Central memory CD8-positive, alpha-beta T cell (primary cell): ENCODE measurements around the gene IL34.

ENCODE experiments used
- ATAC-seq: fragments of 150-1000 bp; cut with Tn5 transposase; replicated peaks from 2 replicates; pipeline ENCODE4 v1.10.0; 2022; ENCODE audit warnings: mild to moderate bottlenecking, moderate FRiP score, moderate number of reproducible peaks; ENCODE audit not compliant: poor library complexity, severe bottlenecking; ENCODE audit errors: extremely low read depth
- DNase-seq, 2 donors: peaks; one replicate each; pipeline ENCODE4 v3.0.0; 2021; ENCODE audit warnings: low spot score in 2 of 2
- H3K27ac Mint-ChIP-seq: one replicate; pipeline ENCODE4 v1.8.0; 2022; ENCODE audit warnings: low read depth, mild to moderate bottlenecking, moderate library complexity, mixed read lengths
- H3K27me3 Mint-ChIP-seq: one replicate; pipeline ENCODE4 v1.8.0; 2022; ENCODE audit warnings: mixed read lengths
- H3K36me3 Mint-ChIP-seq: one replicate; pipeline ENCODE4 v1.8.0; 2022; ENCODE audit warnings: mild to moderate bottlenecking, moderate library complexity, mixed read lengths; ENCODE audit not compliant: insufficient read depth
- H3K4me1 Mint-ChIP-seq: one replicate; pipeline ENCODE4 v1.8.0; 2022; ENCODE audit warnings: mixed read lengths
- H3K4me3 Mint-ChIP-seq: one replicate; pipeline ENCODE4 v1.8.0; 2022; ENCODE audit warnings: mild to moderate bottlenecking, moderate library complexity, mixed read lengths
- H3K9me3 Mint-ChIP-seq: one replicate; pipeline ENCODE4 v1.8.0; 2022; ENCODE audit warnings: mixed read lengths

The IL34 gene

GRCh38 chr16:70685938-70686375, 39.6 kb downstream of the IL34 start, which contains the start of gene MTSS2:
TSS of gene MTSS2 (minus strand) at chr16:70686053. CDS start at chr16:70685791, 262 bp downstream.
- Mint-ChIP-seq H3K4me3 (peak within 1 kb of the TSS; percentile 45), H3K27ac (no peak within 1 kb of the TSS), H3K9me3 (no peaks in the 10 kb centered on the region), H3K4me1 (no peaks in the 10 kb centered on the region), H3K27me3 (no peaks in the 10 kb centered on the region), H3K36me3 (peaks cover 3% of the 10 kb centered on the region)
- no peak for ATAC-seq
- DNase-seq: no peak

- ATAC-seq: no peak
- H3K4me3 Mint-ChIP-seq: peak overlapping the region; percentile 45
- no peak for DNase-seq
- H3K27me3 Mint-ChIP-seq: no peaks in the 10 kb centered on the region
- H3K27ac Mint-ChIP-seq: no peak overlapping the region
- H3K9me3 Mint-ChIP-seq: no peaks in the 10 kb centered on the region
- H3K36me3 Mint-ChIP-seq: peaks cover 3% of the 10 kb centered on the region
- H3K4me1 Mint-ChIP-seq: no peaks in the 10 kb centered on the region
Measured at GRCh38 chr16:70686376-70687101, 40.2 kb downstream of the IL34 start.

- Mint-ChIP-seq H3K4me3 (peak overlapping the region; percentile 32), H3K27ac (no peak overlapping the region), H3K27me3 (no peaks in the 10 kb centered on the region), H3K36me3 (peaks cover 3% of the 10 kb centered on the region), H3K4me1 (no peaks in the 10 kb centered on the region), H3K9me3 (no peaks in the 10 kb centered on the region)
- ATAC-seq (no peak), DNase-seq (no peak)
Measured at GRCh38 chr16:70687102-70687511, 40.7 kb downstream of the IL34 start.

- H3K27me3 Mint-ChIP-seq: no peaks in the 10 kb centered on the region
- H3K36me3 Mint-ChIP-seq: peaks cover 2% of the 10 kb centered on the region
- no peak overlapping the region for H3K27ac Mint-ChIP-seq
- H3K4me1 Mint-ChIP-seq: no peaks in the 10 kb centered on the region
- no peaks in the 10 kb centered on the region for H3K9me3 Mint-ChIP-seq
- H3K4me3 Mint-ChIP-seq: peak overlapping the region; percentile 32
- DNase-seq (no peak), ATAC-seq (no peak)
Measured at GRCh38 chr16:70687671-70688245, 41.4 kb downstream of the IL34 start.

- no peak for DNase-seq
- no peak for ATAC-seq
- H3K27me3 Mint-ChIP-seq: no peaks in the 10 kb centered on the region
- H3K36me3 Mint-ChIP-seq: peaks cover 2% of the 10 kb centered on the region
- H3K4me3 Mint-ChIP-seq: no peak overlapping the region
- H3K4me1 Mint-ChIP-seq: no peaks in the 10 kb centered on the region
- H3K9me3 Mint-ChIP-seq: no peaks in the 10 kb centered on the region
- H3K27ac Mint-ChIP-seq: no peak overlapping the region
Measured at GRCh38 chr16:70688246-70688742, 41.9 kb downstream of the IL34 start.

GRCh38 chr16:70689035-70689969, 42.9 kb downstream of the IL34 start:
- Mint-ChIP-seq H3K27ac (no peak overlapping the region), H3K4me1 (no peaks in the 10 kb centered on the region), H3K27me3 (no peaks in the 10 kb centered on the region), H3K36me3 (no peaks in the 10 kb centered on the region), H3K9me3 (no peaks in the 10 kb centered on the region), H3K4me3 (no peak overlapping the region)
- no peak for DNase-seq
- ATAC-seq: no peak

- H3K27ac Mint-ChIP-seq: no peak overlapping the region
Measured at GRCh38 chr16:70689970-70690891, 43.9 kb downstream of the IL34 start.

GRCh38 chr16:70691223-70692129, 45.1 kb downstream of the IL34 start:
- H3K4me3 Mint-ChIP-seq: no peak overlapping the region
- no peak overlapping the region for H3K27ac Mint-ChIP-seq
- H3K36me3 Mint-ChIP-seq: peaks cover 4% of the 10 kb centered on the region
- DNase-seq (no peak), ATAC-seq (no peak)
- no peaks in the 10 kb centered on the region for H3K27me3 Mint-ChIP-seq
- H3K9me3 Mint-ChIP-seq: no peaks in the 10 kb centered on the region
- peaks cover 10% of the 10 kb centered on the region for H3K4me1 Mint-ChIP-seq

More at GRCh38 chr16:70689970-70690891, 43.9 kb downstream of the IL34 start:
- no peaks in the 10 kb centered on the region for H3K27me3 Mint-ChIP-seq
- H3K4me1 Mint-ChIP-seq: peaks cover 1% of the 10 kb centered on the region
- H3K36me3 Mint-ChIP-seq: peaks cover 3% of the 10 kb centered on the region
- DNase-seq (no peak), ATAC-seq (no peak)
- no peaks in the 10 kb centered on the region for H3K9me3 Mint-ChIP-seq
- no peak overlapping the region for H3K4me3 Mint-ChIP-seq

- Mint-ChIP-seq H3K9me3 (no peaks in the 10 kb centered on the region), H3K4me1 (peaks cover 16% of the 10 kb centered on the region), H3K4me3 (no peak overlapping the region), H3K27ac (no peak overlapping the region), H3K27me3 (no peaks in the 10 kb centered on the region), H3K36me3 (peaks cover 4% of the 10 kb centered on the region)
- ATAC-seq (no peak), DNase-seq (no peak)
Measured at GRCh38 chr16:70692130-70692872, 45.9 kb downstream of the IL34 start.

- ATAC-seq (no peak), DNase-seq (no peak)
- Mint-ChIP-seq H3K27me3 (no peaks in the 10 kb centered on the region), H3K4me1 (peaks cover 20% of the 10 kb centered on the region), H3K9me3 (no peaks in the 10 kb centered on the region), H3K36me3 (peaks cover 4% of the 10 kb centered on the region), H3K27ac (no peak overlapping the region), H3K4me3 (no peak overlapping the region)
Measured at GRCh38 chr16:70692873-70693671, 46.7 kb downstream of the IL34 start.
